Endometrium (tissue), 2 donors: ENCODE results near the gene ESRRA.
"Not testable (repeated sequence)": the region's sequence is repeated elsewhere in the genome, so short reads cannot be mapped to it uniquely, and the experiment has no call there.

Experiments used
- FAIRE-seq: peaks from 2 replicates; lab custom pipeline; 2012; peaks lifted over from hg19 to GRCh38; lab: Jason Lieb, UNC
- donor health status: control.
- donor health status: control.

Gene ESRRA

GRCh38 chr11:64292460-64293254, 12.7 kb upstream of the ESRRA start:
- no peak for FAIRE-seq

GRCh38 chr11:64294774-64295173, 10.6 kb upstream of the ESRRA start:
- FAIRE-seq, result no peak

GRCh38 chr11:64295760-64296159, 9.6 kb upstream of the ESRRA start:
- FAIRE-seq, result no peak

GRCh38 chr11:64296236-64296635, 9.1 kb upstream of the ESRRA start:
- FAIRE-seq, result no peak

GRCh38 chr11:64296830-64297698, 8.3 kb upstream of the ESRRA start:
- no peak for FAIRE-seq

GRCh38 chr11:64297699-64298358, 7.5 kb upstream of the ESRRA start:
- no peak for FAIRE-seq

GRCh38 chr11:64298966-64299846, 6.1 kb upstream of the ESRRA start:
- no peak for FAIRE-seq

- FAIRE-seq, result no peak
Measured at GRCh38 chr11:64299847-64300648, 5.3 kb upstream of the ESRRA start, which contains the start of gene CATSPERZ. Gene CATSPERZ (plus strand): TSS chr11:64300358. CDS start chr11:64300411, 53 bp downstream.

GRCh38 chr11:64303109-64304031, 2.0 kb upstream of the ESRRA start:
- no peak for FAIRE-seq

GRCh38 chr11:64304032-64304315, 1.4 kb upstream of the ESRRA start:
- no peak for FAIRE-seq

- no peak for FAIRE-seq
Measured at GRCh38 chr11:64304316-64305072, 830 bp upstream of the ESRRA start.

GRCh38 chr11:64305691-64306562, 603 bp downstream of the ESRRA start:
- no peak for FAIRE-seq

- no peak for FAIRE-seq
Measured at GRCh38 chr11:64306563-64306875, 1.2 kb downstream of the ESRRA start.

GRCh38 chr11:64306876-64307622, 1.7 kb downstream of the ESRRA start:
- FAIRE-seq, result no peak

- FAIRE-seq, result not testable (repeated sequence)
Measured at GRCh38 chr11:64307795-64308194, 2.5 kb downstream of the ESRRA start.

GRCh38 chr11:64312947-64313346, 7.6 kb downstream of the ESRRA start:
- no peak for FAIRE-seq

GRCh38 chr11:64313491-64314145, 8.3 kb downstream of the ESRRA start:
- FAIRE-seq, result no peak
